ENCODE results near the gene REEP2.

DNA sequence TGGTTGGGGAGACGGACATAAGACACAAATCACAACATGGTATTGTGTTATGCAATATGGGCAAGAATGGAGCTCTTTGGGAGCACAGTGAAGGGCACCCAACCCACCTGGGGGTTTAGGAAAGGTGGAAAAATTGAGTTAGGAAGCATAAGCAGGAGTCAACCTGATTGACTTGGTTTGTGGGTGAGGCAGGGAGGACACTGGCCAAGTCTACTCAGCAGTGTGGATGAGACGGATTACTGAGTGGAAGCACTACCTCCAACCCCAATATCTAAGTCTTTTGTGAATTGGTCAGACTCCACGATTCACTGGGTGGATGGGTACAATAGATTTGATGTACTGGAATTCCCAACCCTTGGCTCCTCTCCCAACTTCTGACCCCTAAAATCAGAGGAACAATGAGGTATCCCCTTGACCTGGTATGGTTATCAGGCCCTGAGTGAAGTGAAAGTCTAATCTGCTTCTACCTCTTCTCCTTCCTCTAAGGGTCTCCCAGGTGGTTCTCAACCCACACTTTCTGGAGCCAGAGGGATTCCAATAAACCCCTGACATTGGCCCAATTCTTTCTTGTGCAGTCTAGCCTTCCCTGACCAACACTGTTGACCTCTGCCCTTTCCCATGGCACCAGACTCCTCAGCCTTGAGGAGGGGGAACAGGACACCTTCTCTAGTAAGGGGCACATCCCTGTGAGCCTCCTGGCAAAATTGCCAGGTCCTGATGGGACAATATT is 31.6 kb downstream of the REEP2 start:
- TF ChIP-seq, protein P1, sequence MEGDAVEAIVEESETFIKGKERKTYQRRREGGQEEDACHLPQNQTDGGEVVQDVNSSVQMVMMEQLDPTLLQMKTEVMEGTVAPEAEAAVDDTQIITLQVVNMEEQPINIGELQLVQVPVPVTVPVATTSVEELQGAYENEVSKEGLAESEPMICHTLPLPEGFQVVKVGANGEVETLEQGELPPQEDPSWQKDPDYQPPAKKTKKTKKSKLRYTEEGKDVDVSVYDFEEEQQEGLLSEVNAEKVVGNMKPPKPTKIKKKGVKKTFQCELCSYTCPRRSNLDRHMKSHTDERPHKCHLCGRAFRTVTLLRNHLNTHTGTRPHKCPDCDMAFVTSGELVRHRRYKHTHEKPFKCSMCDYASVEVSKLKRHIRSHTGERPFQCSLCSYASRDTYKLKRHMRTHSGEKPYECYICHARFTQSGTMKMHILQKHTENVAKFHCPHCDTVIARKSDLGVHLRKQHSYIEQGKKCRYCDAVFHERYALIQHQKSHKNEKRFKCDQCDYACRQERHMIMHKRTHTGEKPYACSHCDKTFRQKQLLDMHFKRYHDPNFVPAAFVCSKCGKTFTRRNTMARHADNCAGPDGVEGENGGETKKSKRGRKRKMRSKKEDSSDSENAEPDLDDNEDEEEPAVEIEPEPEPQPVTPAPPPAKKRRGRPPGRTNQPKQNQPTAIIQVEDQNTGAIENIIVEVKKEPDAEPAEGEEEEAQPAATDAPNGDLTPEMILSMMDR (conservative IDR thresholded peaks at IDR 0.05; ENCODE audit: low read depth, low read length) = no peak
- TF ChIP-seq EZH2 (IDR thresholded peaks at IDR 0.05; ENCODE audit: borderline replicate concordance, low read depth, low read length, poor library complexity, severe bottlenecking) = no peak
